GM18868 (cell line): ENCODE data around the gene MAPKAPK5.
"Not testable (repeated sequence)": the region's sequence is repeated elsewhere in the genome, so short reads cannot be mapped to it uniquely, and the experiment has no call there.

Experiments
- ATAC-seq: cut with Tn5 transposase; IDR thresholded peaks from one replicate; pipeline ENCODE4 v1.9.1; 2021; ENCODE audit warnings: mild to moderate bottlenecking, moderate library complexity; ENCODE audit not compliant: unreplicated experiment

The MAPKAPK5 gene

GRCh38 chr12:111841750-111842555 lies at the start of gene MAPKAPK5:
Gene MAPKAPK5 (plus strand): TSS chr12:111842228. CDS start chr12:111842734, 506 bp downstream.
- peak; percentile 74 for ATAC-seq

DNA sequence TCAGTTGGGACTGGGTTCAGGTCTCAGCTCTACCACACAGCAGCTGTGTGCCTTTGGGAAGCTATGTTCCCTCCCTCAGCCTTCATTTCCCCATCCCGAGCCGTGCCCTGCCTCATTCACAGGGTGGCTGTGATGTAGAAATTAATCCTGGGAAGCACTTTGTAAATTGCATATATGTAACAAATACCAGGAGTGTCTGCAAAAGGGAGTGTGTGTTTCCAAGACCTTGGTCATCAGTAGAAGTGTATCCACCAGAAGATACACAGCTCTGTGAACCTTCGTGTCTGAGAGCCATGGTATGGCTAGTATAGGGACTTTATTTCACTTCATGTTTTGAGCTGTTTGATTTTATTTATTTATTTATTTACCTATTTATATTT lies 49.2 kb upstream of the MAPKAPK5 start:
- no peak for ATAC-seq

DNA sequence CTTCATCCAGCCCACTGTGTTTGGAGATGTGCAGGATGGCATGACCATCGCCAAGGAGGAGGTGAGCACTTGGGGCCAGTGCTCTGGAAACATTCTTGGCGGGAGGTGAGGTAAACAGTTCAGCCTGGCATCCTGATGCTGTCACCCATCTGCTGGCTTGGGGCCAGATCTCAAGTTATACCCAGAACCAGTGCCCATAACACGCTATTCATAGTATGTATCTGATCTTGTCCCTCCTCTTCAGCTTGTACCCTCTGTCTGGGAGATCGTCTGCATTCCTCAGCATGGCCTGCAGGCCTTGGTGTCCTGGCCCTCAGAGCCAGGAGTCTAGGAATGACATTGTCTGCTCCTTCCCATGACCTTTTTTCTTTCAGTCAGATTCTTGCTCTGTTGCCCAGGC lies 43.8 kb upstream of the MAPKAPK5 start:
- ATAC-seq = no peak

GRCh38 chr12:111799758-111800157 lies 42.3 kb upstream of the MAPKAPK5 start:
- ATAC-seq = no peak

- no peak for ATAC-seq
These were observed 38.9 kb upstream of the MAPKAPK5 start for GRCh38 chr12:111803038-111803626.

GRCh38 chr12:111803851-111804250 lies 38.2 kb upstream of the MAPKAPK5 start:
- no peak for ATAC-seq

- ATAC-seq = no peak
These were observed 35.7 kb upstream of the MAPKAPK5 start for GRCh38 chr12:111806304-111806703.

DNA sequence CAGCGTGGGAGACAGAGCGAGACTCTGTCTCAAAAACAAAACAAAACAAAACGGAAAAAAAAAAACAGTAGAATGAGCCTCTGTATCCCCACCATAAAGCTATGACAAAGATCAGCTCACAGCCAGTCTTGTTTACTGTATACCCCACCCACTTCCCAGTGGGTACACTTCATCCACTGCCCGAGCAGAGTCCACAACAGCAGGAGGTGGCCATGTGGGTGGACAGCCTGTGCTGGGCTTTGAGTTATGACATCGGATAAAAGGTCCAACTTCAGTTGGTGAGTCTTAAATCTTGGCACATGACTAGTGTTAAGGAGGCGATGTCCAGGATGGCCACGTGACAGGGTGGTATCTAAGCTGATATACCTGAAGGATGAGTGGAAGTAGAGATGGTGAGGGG lies 34.8 kb upstream of the MAPKAPK5 start:
- no peak for ATAC-seq

- ATAC-seq = no peak
These were observed 28.9 kb upstream of the MAPKAPK5 start for GRCh38 chr12:111812881-111813741.

GRCh38 chr12:111816065-111816615 lies 25.9 kb upstream of the MAPKAPK5 start:
- ATAC-seq = no peak

DNA sequence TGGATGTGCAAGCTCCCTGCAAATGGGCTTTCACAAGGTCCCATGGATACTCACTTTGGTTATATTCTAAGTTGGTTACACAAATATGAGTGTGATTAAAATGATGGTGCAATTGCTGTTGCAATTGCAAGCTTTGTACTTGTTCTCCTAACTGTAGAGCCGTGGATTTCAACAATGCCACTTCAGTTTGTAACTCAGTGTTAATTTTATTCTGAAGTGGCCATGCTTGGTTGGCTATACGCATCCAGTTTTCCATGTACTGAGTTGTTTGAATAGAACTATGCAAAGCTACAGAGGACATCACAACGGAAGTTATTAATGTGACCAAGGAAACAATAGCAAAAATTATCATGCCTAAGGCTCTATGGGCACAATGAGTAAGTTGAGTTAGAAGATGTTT lies 25.1 kb upstream of the MAPKAPK5 start:
- ATAC-seq = not testable (repeated sequence)

DNA sequence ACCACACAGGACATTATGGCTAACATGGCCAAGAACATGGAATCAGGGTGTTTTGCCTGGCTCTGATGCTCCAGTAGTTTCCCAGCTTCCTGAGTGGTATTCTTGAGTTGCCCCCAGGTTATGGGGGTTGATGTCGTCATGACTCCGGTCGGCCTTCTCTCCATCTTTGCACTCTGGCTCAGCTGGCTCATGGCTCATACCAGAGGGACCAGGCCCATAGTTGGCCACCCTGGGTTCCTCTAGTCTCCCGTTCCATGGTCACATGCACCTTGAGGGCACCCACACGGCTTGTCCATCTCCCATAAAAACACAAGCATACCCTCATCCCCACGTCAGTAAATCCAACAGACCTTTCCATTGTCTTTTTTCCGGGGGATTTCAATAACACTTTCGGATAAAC lies 23.7 kb upstream of the MAPKAPK5 start:
- no peak for ATAC-seq

DNA sequence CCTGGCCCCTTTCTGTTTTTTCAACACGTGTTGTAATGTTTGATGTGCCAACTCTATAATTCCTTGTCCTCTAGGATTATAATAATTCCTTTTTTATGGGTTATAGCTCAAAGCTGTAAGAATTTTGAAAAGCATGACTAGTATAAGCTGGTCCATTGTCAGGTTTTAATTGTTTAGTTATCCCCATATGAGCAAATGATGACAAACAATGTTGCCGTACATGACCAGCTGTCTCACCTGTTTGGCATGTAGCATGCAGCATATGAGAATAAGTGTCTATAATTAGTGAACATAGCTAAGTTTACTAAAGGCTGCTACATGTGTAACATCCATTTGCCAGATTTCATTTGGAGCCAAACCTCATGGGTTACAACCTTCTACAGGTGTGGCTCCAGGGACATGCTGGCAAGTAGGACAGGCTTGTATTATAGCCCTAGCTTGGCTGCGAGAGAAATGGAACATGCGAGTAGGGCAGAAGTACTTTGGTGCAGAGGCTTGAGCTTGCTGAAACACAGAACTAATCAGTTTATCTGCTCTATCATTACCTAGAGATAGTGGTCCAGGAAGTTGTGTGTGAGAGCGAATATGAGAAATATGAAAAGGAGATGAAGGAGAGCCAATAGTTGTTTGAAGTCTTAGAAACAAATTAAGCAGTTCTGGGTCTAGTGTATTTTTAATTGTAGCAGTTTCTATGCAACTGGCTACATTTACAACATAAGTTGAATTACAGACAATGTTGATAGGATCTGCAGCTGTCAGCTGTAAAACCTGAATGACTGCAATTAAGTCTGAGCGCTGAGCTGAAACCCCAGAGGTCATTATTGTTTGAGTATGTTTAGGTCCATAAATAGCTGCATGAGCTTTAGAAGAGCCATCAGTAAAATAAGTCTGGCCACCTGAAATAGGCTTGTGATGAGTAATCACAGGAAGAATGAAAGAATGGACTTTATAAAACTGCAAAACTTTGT lies 22.6 kb upstream of the MAPKAPK5 start:
- no peak for ATAC-seq

DNA sequence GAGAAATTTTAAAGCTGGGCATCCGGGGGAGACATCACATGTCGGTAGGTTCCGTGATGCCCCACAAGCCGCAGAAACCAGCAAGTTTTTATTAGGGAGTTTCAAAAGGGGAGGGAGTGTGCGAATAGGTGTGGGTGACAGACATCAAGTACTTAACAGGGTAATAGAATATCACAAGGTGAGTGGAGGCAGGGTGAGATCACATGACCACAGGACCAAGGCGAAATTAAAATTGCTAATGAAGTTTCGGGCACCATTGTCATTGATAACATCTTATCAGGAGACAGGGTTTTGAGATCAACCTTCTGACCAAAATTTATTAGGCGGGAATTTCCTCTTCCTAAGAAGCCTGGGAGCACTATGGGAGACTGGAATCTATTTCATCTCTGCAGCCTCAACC lies 21.2 kb upstream of the MAPKAPK5 start:
- ATAC-seq = not testable (repeated sequence)

DNA sequence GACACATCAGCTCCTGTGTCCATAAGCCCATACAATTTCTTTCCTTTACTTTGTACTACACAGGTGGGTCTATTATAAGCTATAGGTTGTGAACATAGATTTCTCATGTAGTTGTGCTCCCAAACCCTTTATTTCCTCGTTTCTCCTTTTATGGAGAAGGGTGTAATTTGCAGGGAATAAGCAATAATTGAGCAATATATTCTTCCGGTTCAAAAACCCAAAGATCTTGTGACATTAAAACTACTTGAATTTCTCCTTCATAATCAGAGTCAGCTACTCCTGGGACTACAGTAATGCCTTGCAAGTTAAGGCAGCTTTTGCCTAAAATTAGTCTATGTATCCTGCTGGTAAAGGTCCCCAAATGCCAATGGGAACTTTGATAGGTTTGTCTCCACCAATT lies 19.1 kb upstream of the MAPKAPK5 start:
- ATAC-seq = no peak

- no peak for ATAC-seq
These were observed 18.1 kb upstream of the MAPKAPK5 start for GRCh38 chr12:111823891-111824290.

GRCh38 chr12:111824312-111824711 lies 17.7 kb upstream of the MAPKAPK5 start:
- ATAC-seq = not testable (repeated sequence)

GRCh38 chr12:111825509-111825908 lies 16.5 kb upstream of the MAPKAPK5 start:
- no peak for ATAC-seq

GRCh38 chr12:111826316-111826715 lies 15.7 kb upstream of the MAPKAPK5 start:
- no peak for ATAC-seq

DNA sequence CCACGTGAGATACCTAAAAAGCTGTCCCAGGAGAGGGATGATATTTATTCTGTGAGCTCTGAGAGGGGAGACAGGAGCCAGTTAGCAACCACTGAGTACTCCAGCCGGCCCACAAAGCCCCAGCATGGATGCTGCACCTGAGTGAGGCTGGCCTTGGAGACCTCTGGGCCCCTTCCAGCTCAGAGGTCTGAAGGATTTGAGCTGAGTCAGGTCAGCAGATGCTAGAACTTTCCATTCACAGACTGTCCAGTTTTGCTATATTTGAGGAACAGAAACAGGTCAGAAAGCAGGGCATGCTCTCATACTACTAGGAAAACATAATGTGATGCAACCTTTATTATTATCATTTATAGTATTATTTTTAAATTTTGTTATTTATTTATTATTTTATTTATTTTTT lies 15.0 kb upstream of the MAPKAPK5 start:
- no peak for ATAC-seq
